ENCODE data around the gene CYBC1.

The CYBC1 gene

GRCh38 chr17:82441691-82442487 is 8.7 kb downstream of the CYBC1 start:
- no peak for TF ChIP-seq FOXP2 (optimal IDR thresholded peaks at IDR 0.05; ENCODE audit: borderline replicate concordance, extremely low read depth, extremely low read length, insufficient read depth)
- TF ChIP-seq REST (IDR thresholded peaks at IDR 0.05; ENCODE audit: insufficient read depth in 1 of 2, low read depth in 2 of 2, low read length in 2 of 2): no peak
- TF ChIP-seq POLR2AphosphoS5 (IDR thresholded peaks at IDR 0.05; ENCODE audit: low read depth, low read length): no peak
- no peak for TF ChIP-seq TAF1 (IDR thresholded peaks at IDR 0.05; ENCODE audit: borderline replicate concordance, insufficient read depth, low read length)
- TF ChIP-seq SIN3A (IDR thresholded peaks at IDR 0.05; ENCODE audit: borderline replicate concordance, insufficient read depth, low read length): no peak

- TF ChIP-seq FOXP2 (optimal IDR thresholded peaks at IDR 0.05; ENCODE audit: borderline replicate concordance, extremely low read depth, extremely low read length, insufficient read depth) (no peak), REST (IDR thresholded peaks at IDR 0.05; ENCODE audit: insufficient read depth in 1 of 2, low read depth in 2 of 2, low read length in 2 of 2) (no peak), TAF1 (IDR thresholded peaks at IDR 0.05; ENCODE audit: borderline replicate concordance, insufficient read depth, low read length) (no peak), POLR2AphosphoS5 (IDR thresholded peaks at IDR 0.05; ENCODE audit: low read depth, low read length) (no peak), SIN3A (IDR thresholded peaks at IDR 0.05; ENCODE audit: borderline replicate concordance, insufficient read depth, low read length) (no peak)
Measured at GRCh38 chr17:82440991-82441627, 9.4 kb downstream of the CYBC1 start.

GRCh38 chr17:82440469-82440981 is 10.0 kb downstream of the CYBC1 start:
- TF ChIP-seq POLR2AphosphoS5 (IDR thresholded peaks at IDR 0.05; ENCODE audit: low read depth, low read length) (no peak), SIN3A (IDR thresholded peaks at IDR 0.05; ENCODE audit: borderline replicate concordance, insufficient read depth, low read length) (no peak), TAF1 (IDR thresholded peaks at IDR 0.05; ENCODE audit: borderline replicate concordance, insufficient read depth, low read length) (no peak), FOXP2 (optimal IDR thresholded peaks at IDR 0.05; ENCODE audit: borderline replicate concordance, extremely low read depth, extremely low read length, insufficient read depth) (no peak), REST (IDR thresholded peaks at IDR 0.05; ENCODE audit: insufficient read depth in 1 of 2, low read depth in 2 of 2, low read length in 2 of 2) (no peak)

- TF ChIP-seq TAF1 (IDR thresholded peaks at IDR 0.05; ENCODE audit: borderline replicate concordance, insufficient read depth, low read length) (no peak), REST (IDR thresholded peaks at IDR 0.05; ENCODE audit: insufficient read depth in 1 of 2, low read depth in 2 of 2, low read length in 2 of 2) (no peak), FOXP2 (optimal IDR thresholded peaks at IDR 0.05; ENCODE audit: borderline replicate concordance, extremely low read depth, extremely low read length, insufficient read depth) (no peak), POLR2AphosphoS5 (IDR thresholded peaks at IDR 0.05; ENCODE audit: low read depth, low read length) (no peak), SIN3A (IDR thresholded peaks at IDR 0.05; ENCODE audit: borderline replicate concordance, insufficient read depth, low read length) (no peak)
Measured at GRCh38 chr17:82439829-82440365, 10.7 kb downstream of the CYBC1 start.

All from PFSK-1 (cell line).